HCT116 (cell line): ENCODE results near the gene CLSTN3. TPM values are rescaled to one million over a fixed set of nuclear protein-coding genes. Genes with fewer than 3 reads are reported as not detected.

Experiments
- ATAC-seq: fragments of 200-7000 bp; cut with Tn5 transposase; 2 replicates; pipeline ENCODE4 v1.9.1; 2020; ENCODE audit warnings: mild to moderate bottlenecking, moderate library complexity
- BruUV-seq: library from RNA; stranded (reverse); fragments of 400-500 nt; replicated peaks from 2 replicates; lab custom pipeline; 2021; lab: Mats Ljungman, UMichigan
- CTCF ChIA-PET: fragments of 300-600 bp; sonication (Branson Sonifier 250); formaldehyde crosslinking; loops from one replicate; lab custom pipeline; 2021; ENCODE audit warnings: antibody characterized with exemption; lab: Charles Lee
- POLR2A ChIA-PET: fragments of 300-600, 350-600 bp; sonication (Branson Sonifier 250); formaldehyde crosslinking; loops from one replicate; lab custom pipeline; 2021; ENCODE audit warnings: antibody characterized with exemption; lab: Charles Lee
- RAD21 ChIA-PET, 2 experiments: fragments of 300-600 bp; sonication (Branson Sonifier 250); formaldehyde crosslinking; loops; one replicate each; lab custom pipeline; 2023; ENCODE audit warnings: low total read pairs in 2 of 2; ENCODE audit not compliant: uncharacterized antibody in 2 of 2, unreplicated experiment in 2 of 2, low non-redundant PET in 1 of 2; lab: Charles Lee
- DNase-seq: peaks from one replicate; pipeline ENCODE4 v3.0.0-alpha.2; 2010; ENCODE audit warnings: low read depth, low spot score
- H2AFZ ChIP-seq: fragments of 200-600 bp; shearing (Covaris generic), sonication (generic); 2 replicates; pipeline ENCODE4 v1.6.1; 2017; ENCODE audit warnings: low read depth, mixed run types, mixed read lengths, antibody characterized with exemption, low read length; ENCODE audit not compliant: poor library complexity, severe bottlenecking
- H3K27ac ChIP-seq: 2 replicates; pipeline ENCODE4 v1.5.1; 2012; ENCODE audit warnings: low read depth, low read length
- H3K27me3 ChIP-seq: fragments of 200-600 bp; sonication (generic); 2 replicates; pipeline ENCODE4 v1.6.1; 2016; ENCODE audit warnings: mixed run types, low read length, mixed read lengths; ENCODE audit not compliant: insufficient read depth
- H3K36me3 ChIP-seq, 2 experiments: fragments of 200-500 bp in 1 of 2; fragments of 200-600 bp in 1 of 2; sonication (Bioruptor generic) in 1 of 2; sonication (generic) in 1 of 2; 2 replicates each; pipeline versions ENCODE4 v1.5.1 to v1.6.1; 2014 to 2016; ENCODE audit warnings: low read length in 2 of 2, inconsistent platforms in 1 of 2, mixed read lengths in 1 of 2, mixed run types in 1 of 2; ENCODE audit not compliant: insufficient read depth in 2 of 2, control insufficient read depth in 1 of 2
- H3K4me1 ChIP-seq, 2 experiments: fragments of 200-600 bp in 1 of 2; sonication (generic) in 1 of 2; 2 replicates each; pipeline versions ENCODE4 v1.5.1 to v1.6.1; 2012 to 2017; ENCODE audit warnings: low read length in 2 of 2, inconsistent platforms in 1 of 2, mild to moderate bottlenecking in 1 of 2, mixed read lengths in 1 of 2, mixed run types in 1 of 2, moderate library complexity in 1 of 2; ENCODE audit not compliant: insufficient read depth in 2 of 2, control insufficient read depth in 1 of 2
- H3K4me2 ChIP-seq: fragments of 200-600 bp; sonication (generic); 2 replicates; pipeline ENCODE4 v1.6.1; 2017; ENCODE audit warnings: mixed run types, low read length, mixed read lengths
- H3K4me3 ChIP-seq, 2 experiments: fragments of 200-600 bp in 1 of 2; sonication (generic) in 1 of 2; replicated peaks in 1 of 2; 2 replicates each; pipeline ENCODE4 v1.5.1; 2011 to 2016; ENCODE audit warnings: low read length in 2 of 2, control low read depth in 1 of 2, low read depth in 1 of 2, mild to moderate bottlenecking in 1 of 2, mixed read lengths in 1 of 2, mixed run types in 1 of 2
- H3K79me2 ChIP-seq: fragments of 200-600 bp; sonication (generic); 2 replicates; pipeline ENCODE4 v1.6.1; 2017; ENCODE audit warnings: mild to moderate bottlenecking, mixed run types, low read length, moderate library complexity, mixed read lengths; ENCODE audit not compliant: insufficient read depth
- H3K9ac ChIP-seq: fragments of 200-600 bp; sonication (generic); 2 replicates; pipeline ENCODE4 v1.6.1; 2016; ENCODE audit warnings: low read length, mixed read lengths
- H3K9me2 ChIP-seq: fragments of 200-600 bp; sonication (generic), shearing (Covaris generic); 2 replicates; pipeline ENCODE4 v1.6.1; 2017; ENCODE audit warnings: mixed run types, mild to moderate bottlenecking, moderate library complexity; ENCODE audit not compliant: insufficient read depth
- H3K9me3 ChIP-seq, 2 experiments: fragments of 200-500 bp in 1 of 2; fragments of 200-600 bp in 1 of 2; sonication (Bioruptor generic) in 1 of 2; sonication (generic) in 1 of 2; 2 replicates each; pipeline ENCODE4 v1.6.1; 2014 to 2017; ENCODE audit warnings: low read length in 2 of 2, mixed read lengths in 2 of 2, inconsistent platforms in 1 of 2, low read depth in 1 of 2, mild to moderate bottlenecking in 1 of 2, mixed run types in 1 of 2, moderate library complexity in 1 of 2; ENCODE audit not compliant: control insufficient read depth in 1 of 2, insufficient read depth in 1 of 2
- H4K20me1 ChIP-seq: fragments of 200-600 bp; sonication (generic), shearing (Covaris generic); 2 replicates; pipeline ENCODE4 v1.6.1; 2017; ENCODE audit warnings: mixed run types, mild to moderate bottlenecking, moderate library complexity; ENCODE audit not compliant: insufficient read depth
- CBX3 ChIP-seq: IDR thresholded peaks from 2 replicates; pipeline ENCODE4 v1.6.1; 2012; ENCODE audit warnings: low read depth
- CEBPB ChIP-seq: IDR thresholded peaks from 2 replicates; pipeline ENCODE4 v1.6.1; 2012; ENCODE audit warnings: low read depth
- ELF1 ChIP-seq: IDR thresholded peaks from 2 replicates; pipeline ENCODE4 v1.6.1; 2012; ENCODE audit warnings: low read depth, borderline replicate concordance
- EZH2 ChIP-seq: fragments of 200-600 bp; sonication (generic); IDR thresholded peaks from 2 replicates; pipeline ENCODE4 v1.6.1; 2017; ENCODE audit warnings: antibody characterized with exemption, mixed run types
- FOSL1 ChIP-seq: IDR thresholded peaks from 2 replicates; pipeline ENCODE4 v1.6.1; 2012; ENCODE audit warnings: low read depth
- JUND ChIP-seq: IDR thresholded peaks from 2 replicates; pipeline ENCODE4 v1.6.1; 2012
- RAD21 ChIP-seq: IDR thresholded peaks from 2 replicates; pipeline ENCODE4 v1.6.1; 2012; ENCODE audit warnings: low read depth, mild to moderate bottlenecking
- SIN3A ChIP-seq: IDR thresholded peaks from 2 replicates; pipeline ENCODE4 v1.6.1; 2012; ENCODE audit warnings: low read depth
- SP1 ChIP-seq: IDR thresholded peaks from 2 replicates; pipeline ENCODE4 v1.6.1; 2012; ENCODE audit warnings: low read depth
- TCF7L2 ChIP-seq: IDR thresholded peaks from 2 replicates; pipeline ENCODE4 v1.7.0; 2011; ENCODE audit warnings: borderline replicate concordance, inconsistent platforms; ENCODE audit not compliant: insufficient read depth, insufficient read length; ENCODE audit errors: extremely low read depth
- YY1 ChIP-seq: IDR thresholded peaks from 2 replicates; pipeline ENCODE4 v1.6.1; 2011; ENCODE audit warnings: low read length, low read depth, moderate library complexity, mild to moderate bottlenecking; ENCODE audit not compliant: insufficient replicate concordance; ENCODE audit errors: extremely low read depth
- ZFX ChIP-seq: fragments of 450-650 bp; IDR thresholded peaks from 2 replicates; pipeline ENCODE4 v1.6.1; 2017
- ZNF274 ChIP-seq: fragments of 200-500 bp; sonication (Bioruptor generic); IDR thresholded peaks from 2 replicates; pipeline ENCODE4 v1.6.1; 2014; ENCODE audit warnings: mild to moderate bottlenecking, low read depth, low read length, inconsistent platforms
- intact Hi-C: fragments of 100-400 bp; cut with micrococcal nuclease; formaldehyde crosslinking; loops from 2 replicates; pipeline ENCODE4 v1.10.0; 2022
- total RNA-seq: library from RNA; stranded (reverse); gene quantifications from one replicate; pipeline ENCODE4 v1.2.1, GENCODE V29; 2021; ENCODE audit not compliant: unreplicated experiment
- TF ChIP-seq, protein P1 (sequence below): IDR thresholded peaks from 2 replicates; pipeline ENCODE4 v1.6.1; 2012
- TF ChIP-seq, protein P2 (sequence below): IDR thresholded peaks from 2 replicates; pipeline ENCODE4 v1.6.1; 2012
- TF ChIP-seq, protein P3 (sequence below): IDR thresholded peaks from 2 replicates; pipeline ENCODE4 v1.6.1; 2012; ENCODE audit warnings: low read depth

CLSTN3 gene
- total RNA-seq, 1 experiment from 2014 or later, result 23.0 TPM

DNA sequence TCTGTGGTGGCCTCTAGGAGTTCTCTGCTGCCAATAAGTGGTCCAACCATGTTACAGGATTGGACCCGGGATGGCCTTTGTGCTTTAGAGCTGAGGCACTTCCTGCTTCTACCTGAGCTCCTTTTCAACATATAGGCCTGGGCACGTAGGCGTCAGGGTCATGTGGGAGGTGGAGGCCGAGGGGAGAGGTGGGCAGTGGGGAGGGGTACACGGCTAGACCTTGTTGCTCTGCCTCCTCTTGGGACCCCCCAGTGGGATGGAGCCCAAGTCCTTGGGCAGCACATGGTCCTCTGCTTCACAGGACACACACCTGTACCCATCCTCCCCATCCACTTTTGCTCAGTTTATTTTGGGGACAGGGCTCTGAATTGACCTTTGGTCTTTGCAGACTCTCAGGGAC lies 8.8 kb upstream of the CLSTN3 start:
- DNase-seq (no peak), ATAC-seq (no peak)
- Histone ChIP-seq H3K4me1 (peaks cover 0 to 4% of the 10 kb centered on the region in 2 experiments; a peak in 1 of 4 replicates), H3K36me3 (no peaks in the 10 kb centered on the region), H2AFZ (no peak overlapping the region), H3K9me2 (no peaks in the 10 kb centered on the region), H3K9ac (no peak overlapping the region), H3K4me2 (no peak overlapping the region), H3K79me2 (no peaks in the 10 kb centered on the region), H4K20me1 (no peaks in the 10 kb centered on the region), H3K4me3 (no peak overlapping the region), H3K27ac (no peak overlapping the region), H3K27me3 (no peaks in the 10 kb centered on the region), H3K9me3 (no peaks in the 10 kb centered on the region)
- TF ChIP-seq, protein P1, sequence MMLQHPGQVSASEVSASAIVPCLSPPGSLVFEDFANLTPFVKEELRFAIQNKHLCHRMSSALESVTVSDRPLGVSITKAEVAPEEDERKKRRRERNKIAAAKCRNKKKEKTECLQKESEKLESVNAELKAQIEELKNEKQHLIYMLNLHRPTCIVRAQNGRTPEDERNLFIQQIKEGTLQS, result no peak
- ChIA-PET POLR2A (no interaction called here), RAD21 (no interaction called here), CTCF (no interaction called here)
- no TSS peak for BruUV-seq
- intact Hi-C loops, result no loop called here

DNA sequence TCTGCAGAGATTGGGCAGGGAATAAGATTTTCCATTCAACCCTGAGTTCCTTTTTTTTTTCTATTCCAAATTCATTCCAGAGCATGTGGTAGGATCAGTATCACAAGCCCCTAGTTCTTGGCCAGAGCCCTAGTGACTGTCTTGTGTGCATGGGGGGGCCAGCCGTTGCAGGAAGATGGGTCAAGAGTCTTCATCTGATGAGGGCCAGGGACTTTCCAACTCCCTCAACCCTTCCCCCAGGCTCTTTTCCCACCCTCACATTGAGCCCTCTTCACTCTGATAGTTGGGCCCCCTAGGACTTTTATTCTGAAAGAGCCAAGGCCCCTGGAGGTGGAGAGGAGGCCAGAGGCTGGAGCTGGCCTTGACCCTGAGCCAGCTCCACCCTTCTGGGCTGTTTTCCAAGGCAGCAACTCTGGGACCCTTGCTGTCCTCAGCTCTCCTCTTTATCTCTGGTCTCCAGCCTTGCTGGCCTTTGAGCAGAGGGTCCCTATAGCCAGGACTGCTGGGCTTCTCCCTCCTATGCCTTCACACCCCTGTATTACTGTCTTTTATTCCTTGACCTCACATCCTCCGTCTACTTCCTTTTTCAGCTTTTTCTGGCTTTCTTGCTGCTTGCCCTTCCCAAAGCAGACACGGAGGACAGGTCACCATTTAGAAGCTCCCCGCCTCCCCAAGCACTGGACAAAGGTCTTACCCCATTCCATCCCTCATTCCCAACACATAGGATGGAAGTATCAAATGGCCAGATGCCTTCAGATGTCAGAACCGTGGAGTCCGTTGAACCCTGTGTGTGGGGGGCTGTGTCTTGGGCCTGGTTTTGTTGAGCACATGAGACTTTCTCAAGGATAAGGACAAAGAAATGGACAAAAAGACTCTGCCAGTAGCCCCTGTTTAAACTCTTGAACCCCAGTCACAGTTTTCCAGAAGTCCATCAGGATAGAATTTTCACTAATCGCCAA lies 7.1 kb upstream of the CLSTN3 start:
- no peak for ATAC-seq
- Histone ChIP-seq H3K4me3 (no peak overlapping the region), H3K4me1 (peaks cover 0 to 4% of the 10 kb centered on the region in 2 experiments; a peak in 1 of 4 replicates), H3K9ac (no peak overlapping the region)
- intact Hi-C loops, result no loop called here
- TF ChIP-seq RAD21, result no peak
- no peak for TF ChIP-seq CBX3
- no peak for TF ChIP-seq TCF7L2
- no peak for TF ChIP-seq SIN3A
- TF ChIP-seq FOSL1, result no peak
- no peak for TF ChIP-seq YY1
- TF ChIP-seq, protein P2, sequence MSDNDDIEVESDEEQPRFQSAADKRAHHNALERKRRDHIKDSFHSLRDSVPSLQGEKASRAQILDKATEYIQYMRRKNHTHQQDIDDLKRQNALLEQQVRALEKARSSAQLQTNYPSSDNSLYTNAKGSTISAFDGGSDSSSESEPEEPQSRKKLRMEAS, result no peak
- TF ChIP-seq ELF1, result no peak
- TF ChIP-seq, protein P3, sequence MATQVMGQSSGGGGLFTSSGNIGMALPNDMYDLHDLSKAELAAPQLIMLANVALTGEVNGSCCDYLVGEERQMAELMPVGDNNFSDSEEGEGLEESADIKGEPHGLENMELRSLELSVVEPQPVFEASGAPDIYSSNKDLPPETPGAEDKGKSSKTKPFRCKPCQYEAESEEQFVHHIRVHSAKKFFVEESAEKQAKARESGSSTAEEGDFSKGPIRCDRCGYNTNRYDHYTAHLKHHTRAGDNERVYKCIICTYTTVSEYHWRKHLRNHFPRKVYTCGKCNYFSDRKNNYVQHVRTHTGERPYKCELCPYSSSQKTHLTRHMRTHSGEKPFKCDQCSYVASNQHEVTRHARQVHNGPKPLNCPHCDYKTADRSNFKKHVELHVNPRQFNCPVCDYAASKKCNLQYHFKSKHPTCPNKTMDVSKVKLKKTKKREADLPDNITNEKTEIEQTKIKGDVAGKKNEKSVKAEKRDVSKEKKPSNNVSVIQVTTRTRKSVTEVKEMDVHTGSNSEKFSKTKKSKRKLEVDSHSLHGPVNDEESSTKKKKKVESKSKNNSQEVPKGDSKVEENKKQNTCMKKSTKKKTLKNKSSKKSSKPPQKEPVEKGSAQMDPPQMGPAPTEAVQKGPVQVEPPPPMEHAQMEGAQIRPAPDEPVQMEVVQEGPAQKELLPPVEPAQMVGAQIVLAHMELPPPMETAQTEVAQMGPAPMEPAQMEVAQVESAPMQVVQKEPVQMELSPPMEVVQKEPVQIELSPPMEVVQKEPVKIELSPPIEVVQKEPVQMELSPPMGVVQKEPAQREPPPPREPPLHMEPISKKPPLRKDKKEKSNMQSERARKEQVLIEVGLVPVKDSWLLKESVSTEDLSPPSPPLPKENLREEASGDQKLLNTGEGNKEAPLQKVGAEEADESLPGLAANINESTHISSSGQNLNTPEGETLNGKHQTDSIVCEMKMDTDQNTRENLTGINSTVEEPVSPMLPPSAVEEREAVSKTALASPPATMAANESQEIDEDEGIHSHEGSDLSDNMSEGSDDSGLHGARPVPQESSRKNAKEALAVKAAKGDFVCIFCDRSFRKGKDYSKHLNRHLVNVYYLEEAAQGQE, result no peak
- TF ChIP-seq ZFX, result no peak
- no peak for TF ChIP-seq EZH2
- no peak for TF ChIP-seq JUND
- TF ChIP-seq SP1, result no peak
- TF ChIP-seq CEBPB, result no peak
- TF ChIP-seq ZNF274, result no peak
- TF ChIP-seq, all 23 proteins: peak for 0
- Histone ChIP-seq H2AFZ (no peak overlapping the region), H3K27ac (no peak overlapping the region), H3K79me2 (no peaks in the 10 kb centered on the region), H3K4me2 (no peak overlapping the region), H3K9me3 (no peaks in the 10 kb centered on the region), H4K20me1 (no peaks in the 10 kb centered on the region), H3K9me2 (no peaks in the 10 kb centered on the region), H3K36me3 (no peaks in the 10 kb centered on the region), H3K27me3 (no peaks in the 10 kb centered on the region)
- RAD21 ChIA-PET, result no interaction called here
- no peak for DNase-seq
- BruUV-seq, result no TSS peak
- CTCF ChIA-PET, result interaction anchor here (1.5 kb wide), 1 partner anchor 15 kb away, joined by 3 read pairs; no protein-coding TSS in a partner anchor
- POLR2A ChIA-PET, result interaction anchor here (0.5 kb wide), 1 partner anchor 8 kb away, joined by 3 read pairs; no protein-coding TSS in a partner anchor
